HepG2 (cell line): ENCODE results near the gene HSD17B2. TPM values are rescaled to one million over a fixed set of nuclear protein-coding genes. Genes with fewer than 3 reads are reported as not detected.
A peak's percentile ranks its signal among the peaks of the same experiment; 100 is the strongest.

Experiments used
- ARHGAP35 ChIP-seq: sonication (generic); formaldehyde crosslinking; IDR thresholded peaks from 2 replicates; pipeline ENCODE4 v1.9.0; 2022; ENCODE audit warnings: mild to moderate bottlenecking, inconsistent platforms, moderate library complexity, missing genetic modification reagents, borderline replicate concordance
- BCLAF1 ChIP-seq: fragments of 450-650 bp; IDR thresholded peaks from 2 replicates; pipeline ENCODE4 v1.6.1; 2017; ENCODE audit warnings: mild to moderate bottlenecking
- DNMT3B ChIP-seq: conservative IDR thresholded peaks from 2 replicates; pipeline ENCODE4 v1.6.1; 2016; ENCODE audit warnings: missing biosample characterization, control low read depth
- ELF3 ChIP-seq: IDR thresholded peaks from 2 replicates; pipeline ENCODE4 v1.6.1; 2016; ENCODE audit warnings: missing genetic modification reagents, missing compliant biosample characterization
- FOXK1 ChIP-seq: sonication (generic); formaldehyde crosslinking; IDR thresholded peaks from 2 replicates; pipeline ENCODE4 v1.4.0; 2020; ENCODE audit warnings: low read depth, missing genetic modification reagents, borderline replicate concordance
- FOXO1 ChIP-seq: sonication (generic); formaldehyde crosslinking; IDR thresholded peaks from 2 replicates; pipeline ENCODE4 v1.4.0; 2020; ENCODE audit warnings: missing genetic modification reagents
- GZF1 ChIP-seq: sonication (generic); formaldehyde crosslinking; IDR thresholded peaks from 2 replicates; pipeline ENCODE4 v1.5.1; 2020; ENCODE audit warnings: mild to moderate bottlenecking, missing genetic modification reagents
- HDAC2 ChIP-seq: sonication (generic); formaldehyde crosslinking; IDR thresholded peaks from 2 replicates; pipeline ENCODE4 v1.4.0; 2020; ENCODE audit warnings: missing genetic modification reagents
- HOXA9 ChIP-seq: sonication (generic); formaldehyde crosslinking; IDR thresholded peaks from 2 replicates; pipeline ENCODE4 v1.8.1; 2022; ENCODE audit warnings: missing genetic modification reagents, mild to moderate bottlenecking, moderate library complexity, borderline replicate concordance
- IRF1 ChIP-seq: sonication (generic); formaldehyde crosslinking; IDR thresholded peaks from 2 replicates; pipeline ENCODE4 v1.4.0; 2020; ENCODE audit warnings: low read depth, mild to moderate bottlenecking, missing genetic modification reagents
- KAT8 ChIP-seq: IDR thresholded peaks from 2 replicates; pipeline ENCODE4 v1.6.1; 2016; ENCODE audit warnings: missing genetic modification reagents, missing compliant biosample characterization
- KLF12 ChIP-seq: sonication (generic); formaldehyde crosslinking; IDR thresholded peaks from 2 replicates; pipeline ENCODE4 v1.4.0; 2020; ENCODE audit warnings: missing genetic modification reagents, borderline replicate concordance
- MED1 ChIP-seq: sonication (generic); formaldehyde crosslinking; IDR thresholded peaks from 2 replicates; pipeline ENCODE4 v1.4.0; 2020; ENCODE audit warnings: missing genetic modification reagents
- MIXL1 ChIP-seq: IDR thresholded peaks from 2 replicates; pipeline ENCODE4 v1.6.1; 2016
- MTA3 ChIP-seq: sonication (generic); formaldehyde crosslinking; IDR thresholded peaks from 2 replicates; pipeline ENCODE4 v1.4.0; 2020; ENCODE audit warnings: missing genetic modification reagents
- PRDM4 ChIP-seq: sonication (generic); formaldehyde crosslinking; IDR thresholded peaks from 2 replicates; pipeline ENCODE4 v1.9.0; 2021; ENCODE audit warnings: missing genetic modification reagents, borderline replicate concordance
- TP53 ChIP-seq: sonication (generic); formaldehyde crosslinking; conservative IDR thresholded peaks from 2 replicates; pipeline ENCODE4 v1.4.0; 2020; ENCODE audit warnings: missing genetic modification reagents
- ZFP37 ChIP-seq: sonication (generic); formaldehyde crosslinking; IDR thresholded peaks from 2 replicates; pipeline ENCODE4 v1.4.0; 2020; ENCODE audit warnings: missing genetic modification reagents, borderline replicate concordance
- ZFP62 ChIP-seq: sonication (generic); formaldehyde crosslinking; IDR thresholded peaks from 2 replicates; pipeline ENCODE4 v1.4.0; 2020; ENCODE audit warnings: missing genetic modification reagents
- ZNF329 ChIP-seq: sonication (generic); formaldehyde crosslinking; IDR thresholded peaks from 2 replicates; pipeline ENCODE4 v1.9.0; 2021; ENCODE audit warnings: low read depth, mild to moderate bottlenecking, missing genetic modification reagents
- ZNF570 ChIP-seq: sonication (generic); formaldehyde crosslinking; IDR thresholded peaks from 2 replicates; pipeline ENCODE4 v1.4.0; 2020; ENCODE audit warnings: mild to moderate bottlenecking, missing genetic modification reagents, borderline replicate concordance
- ZNF772 ChIP-seq: sonication (generic); formaldehyde crosslinking; IDR thresholded peaks from 2 replicates; pipeline ENCODE4 v1.5.0; 2020; ENCODE audit warnings: mild to moderate bottlenecking, missing genetic modification reagents
- ZNF782 ChIP-seq: sonication (generic); formaldehyde crosslinking; IDR thresholded peaks from 2 replicates; pipeline ENCODE4 v1.4.0; 2020; ENCODE audit warnings: missing genetic modification reagents, mild to moderate bottlenecking, borderline replicate concordance
- ZZZ3 ChIP-seq: sonication (generic); formaldehyde crosslinking; IDR thresholded peaks from 2 replicates; pipeline ENCODE4 v1.4.0; 2020; ENCODE audit warnings: missing genetic modification reagents, mild to moderate bottlenecking, borderline replicate concordance
- polyA plus RNA-seq, 8 experiments: library from polyadenylated mRNA; depleted of rRNA in 3 of 8; stranded (reverse) in 7 of 8; unstranded in 1 of 8; fragments of >200 nt; fragmentation: Illumina TruSeq in 4 of 8; extraction: Trizol in 4 of 8; gene quantifications; 2 replicates each; pipeline versions ENCODE4 v1.2.1 to v1.2.3, GENCODE V29; 2011 to 2016; ENCODE audit warnings: low read depth in 4 of 8, missing spikeins in 1 of 8, mixed read lengths in 1 of 8; ENCODE audit not compliant: insufficient read depth in 1 of 8
- total RNA-seq, 5 experiments: library from RNA; depleted of rRNA; stranded (reverse); fragments of >200 nt; fragmentation: Illumina TruSeq; extraction: Trizol; gene quantifications; 2 replicates each; pipeline ENCODE4 v1.2.3, GENCODE V29; 2016; ENCODE audit warnings: low read depth in 1 of 5

Gene HSD17B2
- total and polyA plus RNA-seq, 2 of the 13 experiments (the other 11 are each of a cell fraction or from before 2014, with no cell fraction given): 26.3 to 69.3 TPM

- TF ChIP-seq ZNF329: no peak
- no peak for TF ChIP-seq BCLAF1
- peak; percentile 56 for TF ChIP-seq ELF3
- no peak for TF ChIP-seq PRDM4 (CRISPR knock-in tag)
- TF ChIP-seq FOXK1 (CRISPR knock-in tag): 0 out of 2 replicates have a peak, but pooled peaks have one; percentile 25
- TF ChIP-seq ZNF772 (CRISPR knock-in tag): no peak
- no peak for TF ChIP-seq ZFP62 (CRISPR knock-in tag)
- TF ChIP-seq KLF12: 0 out of 2 replicates have a peak, but pooled peaks have one; percentile 40
- no peak for TF ChIP-seq ZNF570 (CRISPR knock-in tag)
- no peak for TF ChIP-seq IRF1 (CRISPR knock-in tag)
- no peak for TF ChIP-seq GZF1 (CRISPR knock-in tag)
- TF ChIP-seq KAT8 (CRISPR knock-in tag): peak; percentile 74
- TF ChIP-seq DNMT3B: 0 out of 2 replicates have a peak, but pooled peaks have one; percentile 20
- TF ChIP-seq HOXA9 (CRISPR knock-in tag): no peak
- no peak for TF ChIP-seq ZNF782
- TF ChIP-seq ARHGAP35 (CRISPR knock-in tag): no peak
- no peak; the same call in 1 of the 2 replicates for TF ChIP-seq MIXL1
- peak; percentile 93 for TF ChIP-seq MED1
- TF ChIP-seq ZZZ3 (CRISPR knock-in tag): no peak
- TF ChIP-seq MTA3 (CRISPR knock-in tag): no peak
- TF ChIP-seq HDAC2 (CRISPR knock-in tag): peak; percentile 74
- TF ChIP-seq TP53 (CRISPR knock-in tag): no peak
- no peak for TF ChIP-seq ZFP37 (CRISPR knock-in tag)
- TF ChIP-seq FOXO1 (CRISPR knock-in tag): peak; percentile 65; the same call in 1 of the 2 replicates
These were observed 20.9 kb downstream of the HSD17B2 start (continued) for GRCh38 chr16:82055728-82056549.
